ENCODE measurements around the gene GCDH.

Gene GCDH

DNA sequence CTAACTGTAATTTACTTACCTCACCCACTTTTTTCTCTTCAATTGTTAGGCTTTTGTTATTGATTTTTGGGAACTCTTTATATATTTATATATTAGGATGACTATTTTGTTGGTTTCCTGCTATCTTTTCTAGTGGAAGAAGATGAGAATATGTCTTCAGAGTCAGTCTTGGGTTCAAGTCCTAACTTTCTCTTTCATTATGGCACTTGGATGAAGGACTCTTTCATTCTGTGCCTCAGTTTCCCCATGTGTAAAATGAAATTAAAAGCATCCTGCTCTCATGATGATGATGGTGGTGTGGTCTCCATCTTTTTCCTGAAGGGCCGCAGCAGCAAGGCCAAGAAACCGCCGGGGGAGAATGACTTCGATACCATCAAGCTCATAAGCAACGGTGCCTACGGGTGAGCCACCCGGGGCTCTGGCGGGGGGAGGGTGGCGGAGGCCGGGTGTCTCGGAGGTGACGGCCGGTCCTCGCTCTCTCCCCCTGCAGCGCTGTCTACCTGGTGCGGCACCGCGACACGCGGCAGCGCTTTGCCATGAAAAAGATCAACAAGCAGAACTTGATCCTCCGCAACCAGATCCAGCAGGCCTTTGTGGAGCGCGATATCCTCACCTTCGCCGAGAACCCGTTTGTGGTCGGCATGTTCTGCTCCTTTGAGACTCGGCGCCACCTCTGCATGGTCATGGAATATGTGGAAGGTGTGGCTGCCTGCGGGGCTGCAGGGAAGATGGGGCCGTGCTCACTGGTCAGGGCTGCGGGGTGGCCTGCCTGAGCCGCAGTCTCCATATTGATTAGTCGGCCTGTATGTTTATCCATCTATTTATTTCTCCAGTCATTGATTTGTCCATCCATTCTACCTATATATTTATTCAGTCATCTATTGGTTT is 32.7 kb upstream of the GCDH start:
- FAIRE-seq, result no peak
- TF ChIP-seq CTCF (IDR thresholded peaks at IDR 0.05; ENCODE audit: insufficient read depth, missing control alignments), result no peak
- no peak for DNase-seq (ENCODE audit: insufficient read length, low spot score)

- no peak for FAIRE-seq
- no peak for TF ChIP-seq CTCF (IDR thresholded peaks at IDR 0.05; ENCODE audit: insufficient read depth, missing control alignments)
Measured at GRCh38 chr19:12859546-12859945, 31.4 kb upstream of the GCDH start.

DNA sequence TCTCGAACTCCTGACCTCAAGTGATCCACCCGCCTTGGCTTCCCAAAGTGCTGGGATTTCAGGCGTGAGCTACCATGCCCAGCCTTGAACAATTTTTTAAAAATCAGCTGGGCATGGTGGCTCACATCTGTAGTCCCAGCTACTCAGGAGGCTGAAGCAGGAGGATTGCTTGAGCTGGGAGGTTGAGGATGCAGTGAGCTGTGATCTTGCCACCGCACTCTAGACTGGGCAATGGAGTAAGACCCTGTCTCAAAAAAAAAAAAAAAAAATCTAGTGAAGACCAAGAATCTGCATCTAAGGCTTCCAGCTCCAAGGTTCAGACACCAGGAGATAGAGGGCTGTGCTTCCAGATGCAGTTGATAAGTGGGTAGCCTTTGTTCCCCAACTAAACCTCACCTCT is 26.8 kb upstream of the GCDH start:
- DNase-seq (ENCODE audit: insufficient read length, low spot score) (no peak), FAIRE-seq (no peak)
- TF ChIP-seq CTCF (IDR thresholded peaks at IDR 0.05; ENCODE audit: insufficient read depth, missing control alignments), result no peak

More at GRCh38 chr19:12859546-12859945, 31.4 kb upstream of the GCDH start:
- DNase-seq (ENCODE audit: insufficient read length, low spot score), result no peak

GRCh38 chr19:12864721-12865715 is 25.9 kb upstream of the GCDH start:
- TF ChIP-seq CTCF (IDR thresholded peaks at IDR 0.05; ENCODE audit: insufficient read depth, missing control alignments), result no peak
- DNase-seq (ENCODE audit: insufficient read length, low spot score) (no peak), FAIRE-seq (no peak)

DNA sequence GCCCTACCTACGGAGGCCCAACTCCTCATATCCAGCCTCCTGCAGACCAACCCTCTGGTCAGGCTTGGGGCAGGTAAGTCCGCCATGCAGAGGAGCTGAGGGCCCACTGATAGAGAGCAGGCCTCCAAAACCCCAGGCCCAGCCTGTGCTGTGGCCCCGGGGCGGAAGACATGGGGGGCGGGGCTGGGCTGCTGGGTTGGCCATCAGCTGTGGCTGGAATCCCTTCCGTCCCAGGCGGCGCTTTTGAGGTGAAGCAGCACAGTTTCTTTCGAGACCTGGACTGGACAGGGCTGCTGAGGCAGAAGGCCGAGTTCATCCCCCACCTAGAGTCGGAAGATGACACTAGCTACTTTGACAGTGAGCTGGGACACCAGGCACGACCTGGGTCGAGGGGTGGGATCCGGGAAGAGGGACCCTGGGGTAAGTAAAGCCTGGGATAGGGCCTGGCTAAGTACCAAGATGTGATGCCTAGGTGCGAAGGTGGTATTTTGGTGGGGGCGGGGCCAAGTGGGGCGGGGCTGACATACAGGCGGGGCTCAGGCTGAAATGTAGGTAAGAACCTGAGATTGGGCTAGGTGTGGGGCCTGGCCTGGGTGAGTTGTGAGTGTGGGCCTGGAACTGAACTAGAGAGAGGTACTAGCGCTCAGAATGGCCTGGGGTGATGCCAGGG is 25.1 kb upstream of the GCDH start:
- FAIRE-seq, result no peak
- DNase-seq (ENCODE audit: insufficient read length, low spot score), result no peak
- no peak for TF ChIP-seq CTCF (IDR thresholded peaks at IDR 0.05; ENCODE audit: insufficient read depth, missing control alignments)

DNA sequence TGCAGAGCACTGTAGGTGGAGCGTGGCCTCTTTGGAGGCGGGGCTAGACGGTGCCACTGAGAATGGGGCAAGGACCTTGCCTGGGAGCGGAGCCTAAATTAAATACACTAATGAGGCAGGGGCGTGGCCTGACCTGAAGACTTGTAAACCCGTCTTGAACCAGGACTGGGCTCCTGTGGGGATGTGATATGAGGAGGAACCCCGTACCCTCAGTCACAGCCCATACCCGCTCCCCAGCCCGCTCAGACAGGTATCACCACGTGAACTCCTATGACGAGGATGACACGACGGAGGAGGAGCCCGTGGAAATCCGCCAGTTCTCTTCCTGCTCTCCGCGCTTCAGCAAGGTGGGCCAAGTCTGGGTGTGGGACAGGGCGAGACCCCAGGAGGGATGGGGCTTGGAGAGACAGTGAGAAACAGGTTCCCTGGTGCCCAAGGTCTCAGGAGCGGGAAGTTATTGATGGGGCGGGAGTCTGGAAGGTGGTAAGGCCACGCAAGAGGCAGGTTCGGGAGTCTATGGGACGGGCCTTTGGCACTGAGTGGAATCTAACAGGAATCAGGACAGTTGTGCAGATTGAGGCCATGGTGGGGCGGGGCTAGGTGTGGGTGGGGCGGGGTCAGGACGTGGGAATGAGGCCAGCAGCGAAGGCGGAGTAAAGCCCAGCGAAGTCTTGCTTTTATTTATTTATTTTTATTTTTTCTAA is 24.4 kb upstream of the GCDH start:
- no peak for TF ChIP-seq CTCF (IDR thresholded peaks at IDR 0.05; ENCODE audit: insufficient read depth, missing control alignments)
- DNase-seq (ENCODE audit: insufficient read length, low spot score), result no peak
- no peak for FAIRE-seq
